ENCODE data around the gene RUBCN.
"Not testable (repeated sequence)": the region's sequence is repeated elsewhere in the genome, so short reads cannot be mapped to it uniquely, and the experiment has no call there.

The RUBCN gene

GRCh38 chr3:197664414-197665141 is 72.1 kb downstream of the RUBCN start:
- not testable (repeated sequence) for H3K36me3 ChIP-seq (ENCODE audit: insufficient read depth, low read length); H3K27me3 ChIP-seq (ENCODE audit: control insufficient read depth, insufficient read depth, low read length); H3K9ac ChIP-seq (ENCODE audit: low read depth, low read length); H3K9me3 ChIP-seq (replicated peaks; ENCODE audit: low read length); H3K4me1 ChIP-seq (ENCODE audit: control insufficient read depth, insufficient read depth, low read length)
- Histone ChIP-seq H3K4me2 (ENCODE audit: low read length) (peak overlapping the region; percentile 77), H3K4me3 (ENCODE audit: low read length) (peak overlapping the region; percentile 54)

- not testable (repeated sequence) for H3K9me3 ChIP-seq (replicated peaks; ENCODE audit: low read length); H3K4me3 ChIP-seq (ENCODE audit: low read length); H3K36me3 ChIP-seq (ENCODE audit: insufficient read depth, low read length); H3K4me2 ChIP-seq (ENCODE audit: low read length); H3K4me1 ChIP-seq (ENCODE audit: control insufficient read depth, insufficient read depth, low read length); H3K27me3 ChIP-seq (ENCODE audit: control insufficient read depth, insufficient read depth, low read length); H3K9ac ChIP-seq (ENCODE audit: low read depth, low read length)
These were observed 73.2 kb downstream of the RUBCN start for GRCh38 chr3:197663367-197664140.

- not testable (repeated sequence) for H3K9me3 ChIP-seq (replicated peaks; ENCODE audit: low read length); H3K27me3 ChIP-seq (ENCODE audit: control insufficient read depth, insufficient read depth, low read length); H3K36me3 ChIP-seq (ENCODE audit: insufficient read depth, low read length); H3K9ac ChIP-seq (ENCODE audit: low read depth, low read length); H3K4me3 ChIP-seq (ENCODE audit: low read length); H3K4me2 ChIP-seq (ENCODE audit: low read length); H3K4me1 ChIP-seq (ENCODE audit: control insufficient read depth, insufficient read depth, low read length)
These were observed 74.4 kb downstream of the RUBCN start for GRCh38 chr3:197662352-197662751.

- H3K4me3 ChIP-seq (ENCODE audit: low read length); H3K27me3 ChIP-seq (ENCODE audit: control insufficient read depth, insufficient read depth, low read length); H3K9ac ChIP-seq (ENCODE audit: low read depth, low read length); H3K4me1 ChIP-seq (ENCODE audit: control insufficient read depth, insufficient read depth, low read length); H3K36me3 ChIP-seq (ENCODE audit: insufficient read depth, low read length); H3K9me3 ChIP-seq (replicated peaks; ENCODE audit: low read length); H3K4me2 ChIP-seq (ENCODE audit: low read length): not testable (repeated sequence)
These were observed 74.8 kb downstream of the RUBCN start for GRCh38 chr3:197661874-197662273.

GRCh38 chr3:197661234-197661834 is 75.4 kb downstream of the RUBCN start:
- not testable (repeated sequence) for H3K4me1 ChIP-seq (ENCODE audit: control insufficient read depth, insufficient read depth, low read length); H3K4me3 ChIP-seq (ENCODE audit: low read length); H3K9ac ChIP-seq (ENCODE audit: low read depth, low read length); H3K4me2 ChIP-seq (ENCODE audit: low read length); H3K9me3 ChIP-seq (replicated peaks; ENCODE audit: low read length); H3K27me3 ChIP-seq (ENCODE audit: control insufficient read depth, insufficient read depth, low read length); H3K36me3 ChIP-seq (ENCODE audit: insufficient read depth, low read length)

GRCh38 chr3:197659701-197660100 is 77.0 kb downstream of the RUBCN start:
- H3K9ac ChIP-seq (ENCODE audit: low read depth, low read length); H3K4me3 ChIP-seq (ENCODE audit: low read length); H3K36me3 ChIP-seq (ENCODE audit: insufficient read depth, low read length): not testable (repeated sequence)

GRCh38 chr3:197659144-197659543 is 77.6 kb downstream of the RUBCN start:
- H3K4me3 ChIP-seq (ENCODE audit: low read length); H3K4me1 ChIP-seq (ENCODE audit: control insufficient read depth, insufficient read depth, low read length); H3K9ac ChIP-seq (ENCODE audit: low read depth, low read length); H3K27me3 ChIP-seq (ENCODE audit: control insufficient read depth, insufficient read depth, low read length); H3K9me3 ChIP-seq (replicated peaks; ENCODE audit: low read length); H3K36me3 ChIP-seq (ENCODE audit: insufficient read depth, low read length); H3K4me2 ChIP-seq (ENCODE audit: low read length): not testable (repeated sequence)

More at GRCh38 chr3:197659701-197660100, 77.0 kb downstream of the RUBCN start:
- not testable (repeated sequence) for H3K4me1 ChIP-seq (ENCODE audit: control insufficient read depth, insufficient read depth, low read length); H3K9me3 ChIP-seq (replicated peaks; ENCODE audit: low read length); H3K27me3 ChIP-seq (ENCODE audit: control insufficient read depth, insufficient read depth, low read length); H3K4me2 ChIP-seq (ENCODE audit: low read length)

GRCh38 chr3:197658706-197659105 is 78.0 kb downstream of the RUBCN start:
- H3K27me3 ChIP-seq (ENCODE audit: control insufficient read depth, insufficient read depth, low read length); H3K9me3 ChIP-seq (replicated peaks; ENCODE audit: low read length); H3K4me3 ChIP-seq (ENCODE audit: low read length); H3K4me2 ChIP-seq (ENCODE audit: low read length); H3K9ac ChIP-seq (ENCODE audit: low read depth, low read length); H3K4me1 ChIP-seq (ENCODE audit: control insufficient read depth, insufficient read depth, low read length); H3K36me3 ChIP-seq (ENCODE audit: insufficient read depth, low read length): not testable (repeated sequence)

- H3K4me1 ChIP-seq (ENCODE audit: control insufficient read depth, insufficient read depth, low read length); H3K4me3 ChIP-seq (ENCODE audit: low read length): not testable (repeated sequence)
These were observed 79.0 kb downstream of the RUBCN start for GRCh38 chr3:197657541-197658292.

GRCh38 chr3:197656960-197657359 is 79.7 kb downstream of the RUBCN start:
- H3K4me1 ChIP-seq (ENCODE audit: control insufficient read depth, insufficient read depth, low read length); H3K9me3 ChIP-seq (replicated peaks; ENCODE audit: low read length); H3K36me3 ChIP-seq (ENCODE audit: insufficient read depth, low read length); H3K4me3 ChIP-seq (ENCODE audit: low read length); H3K27me3 ChIP-seq (ENCODE audit: control insufficient read depth, insufficient read depth, low read length); H3K9ac ChIP-seq (ENCODE audit: low read depth, low read length); H3K4me2 ChIP-seq (ENCODE audit: low read length): not testable (repeated sequence)

More at GRCh38 chr3:197657541-197658292, 79.0 kb downstream of the RUBCN start:
- H3K9ac ChIP-seq (ENCODE audit: low read depth, low read length); H3K27me3 ChIP-seq (ENCODE audit: control insufficient read depth, insufficient read depth, low read length); H3K36me3 ChIP-seq (ENCODE audit: insufficient read depth, low read length); H3K9me3 ChIP-seq (replicated peaks; ENCODE audit: low read length); H3K4me2 ChIP-seq (ENCODE audit: low read length): not testable (repeated sequence)

GRCh38 chr3:197656129-197656528 is 80.6 kb downstream of the RUBCN start:
- H3K9me3 ChIP-seq (replicated peaks; ENCODE audit: low read length); H3K4me3 ChIP-seq (ENCODE audit: low read length); H3K9ac ChIP-seq (ENCODE audit: low read depth, low read length); H3K4me1 ChIP-seq (ENCODE audit: control insufficient read depth, insufficient read depth, low read length); H3K36me3 ChIP-seq (ENCODE audit: insufficient read depth, low read length); H3K4me2 ChIP-seq (ENCODE audit: low read length); H3K27me3 ChIP-seq (ENCODE audit: control insufficient read depth, insufficient read depth, low read length): not testable (repeated sequence)
